Inflammatory macrophage (primary cell): Measurements from ENCODE around the gene ZNF391.
"Not testable (repeated sequence)": the region's sequence is repeated elsewhere in the genome, so short reads cannot be mapped to it uniquely, and the experiment has no call there.

Experiments used
- DNase-seq, 2 donors: peaks; one replicate each; pipeline ENCODE4 v3.0.0-alpha.2; 2020 to 2022

Gene ZNF391

DNA sequence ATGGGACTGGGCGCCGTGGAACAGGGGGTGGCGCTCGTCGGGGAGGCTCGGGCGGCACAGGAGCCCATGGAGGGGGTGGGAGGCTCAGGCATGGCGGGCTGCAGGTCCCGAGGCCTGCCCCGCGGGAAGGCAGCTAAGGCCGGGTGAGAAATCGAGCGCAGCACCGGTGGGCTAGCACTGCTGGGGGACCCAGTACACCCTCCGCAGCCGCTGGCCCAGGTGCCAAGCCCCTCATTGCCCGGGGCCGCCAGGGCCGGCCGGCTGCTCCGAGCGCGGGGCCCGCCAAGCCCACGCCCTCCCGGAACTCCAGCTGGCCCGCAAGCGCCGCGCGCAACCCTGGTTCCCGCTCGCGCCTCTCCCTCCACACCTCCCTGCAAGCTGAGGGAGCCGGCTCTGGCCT, 36.3 kb downstream of the ZNF391 start:
- not testable (repeated sequence) for DNase-seq

DNA sequence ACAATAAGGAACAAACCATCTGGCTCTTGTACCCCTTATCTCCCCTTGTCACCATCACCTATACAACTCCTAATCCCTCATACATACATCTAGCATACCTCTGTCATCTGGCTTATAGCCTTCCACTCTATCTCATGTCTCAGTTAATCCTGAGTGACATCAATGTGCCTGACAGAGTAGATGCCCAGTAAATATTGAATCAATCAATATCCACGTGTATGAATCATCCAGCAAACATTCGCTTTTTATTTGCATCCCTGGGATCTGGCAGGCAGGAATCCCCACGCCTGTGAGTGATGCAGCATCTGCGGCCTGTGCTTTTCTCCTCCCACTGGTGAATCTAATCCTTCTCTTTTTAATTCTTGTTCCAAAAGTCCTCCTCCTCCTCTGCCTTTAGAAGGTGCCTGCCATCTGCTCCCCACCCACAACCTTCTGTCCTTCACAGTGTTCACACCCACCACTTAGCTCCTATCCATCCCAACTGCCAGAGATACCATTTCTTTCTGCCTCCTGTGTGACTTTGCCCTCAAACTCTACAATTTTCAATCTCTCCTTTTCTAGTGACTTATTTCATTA, 37.6 kb downstream of the ZNF391 start:
- DNase-seq: no peak

DNA sequence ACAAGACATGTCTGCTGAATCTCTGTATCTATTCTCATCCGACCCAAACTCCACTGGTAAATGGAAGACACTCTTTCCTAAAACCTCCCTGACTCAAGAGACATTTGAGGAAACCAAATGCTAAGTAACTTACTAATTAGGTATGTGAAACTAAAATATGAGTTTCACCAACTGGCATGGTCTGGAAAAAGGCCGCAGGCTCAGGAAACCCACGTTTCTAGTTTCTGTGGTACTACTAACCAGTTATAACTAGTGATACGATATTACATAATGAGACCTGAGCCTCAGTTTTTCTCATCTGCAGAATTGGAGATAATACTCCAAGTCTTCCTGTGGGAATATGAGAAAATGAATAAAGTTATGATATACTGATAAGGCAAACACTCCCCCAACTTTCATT, 39.9 kb downstream of the ZNF391 start:
- DNase-seq: no peak

DNA sequence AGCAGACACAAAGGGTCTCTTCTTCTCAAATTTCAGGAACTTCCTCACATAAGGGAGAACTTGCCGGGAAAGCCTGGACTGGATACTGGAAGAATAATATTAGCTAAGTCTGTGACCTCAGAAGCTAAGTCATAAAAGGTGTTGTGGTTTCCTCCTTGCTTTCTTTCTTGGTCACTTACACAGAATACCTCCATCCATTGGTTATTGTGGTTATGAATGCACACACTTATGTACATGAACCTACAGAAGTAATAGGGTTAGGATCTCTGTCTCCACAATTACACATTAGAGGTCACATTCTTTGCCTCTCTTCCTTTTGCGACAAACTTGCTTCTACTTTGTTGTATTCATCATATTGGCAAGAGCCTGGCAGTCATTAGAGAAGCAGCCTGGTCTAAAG, 40.4 kb downstream of the ZNF391 start:
- DNase-seq: no peak

DNA sequence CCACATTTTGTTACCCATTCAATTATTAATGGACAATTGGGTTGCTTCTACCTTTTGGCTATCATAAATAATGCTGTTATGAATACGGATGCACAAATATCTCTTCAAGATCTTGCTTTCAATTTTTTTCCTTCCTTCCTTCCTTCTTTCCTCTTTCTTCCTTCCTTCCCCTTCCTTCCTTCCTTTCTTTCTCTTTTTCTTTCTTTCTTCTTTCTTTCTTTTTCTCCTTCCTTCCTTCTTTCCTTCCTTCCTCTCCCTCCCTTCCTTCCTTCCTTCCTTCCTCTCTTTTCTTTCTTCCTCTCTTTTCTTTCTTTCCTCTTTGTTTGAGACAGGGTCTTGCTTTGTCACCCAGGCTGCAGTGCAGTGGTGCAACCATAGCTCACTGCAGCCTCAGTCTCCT, 45.2 kb downstream of the ZNF391 start:
- DNase-seq: no peak

DNA sequence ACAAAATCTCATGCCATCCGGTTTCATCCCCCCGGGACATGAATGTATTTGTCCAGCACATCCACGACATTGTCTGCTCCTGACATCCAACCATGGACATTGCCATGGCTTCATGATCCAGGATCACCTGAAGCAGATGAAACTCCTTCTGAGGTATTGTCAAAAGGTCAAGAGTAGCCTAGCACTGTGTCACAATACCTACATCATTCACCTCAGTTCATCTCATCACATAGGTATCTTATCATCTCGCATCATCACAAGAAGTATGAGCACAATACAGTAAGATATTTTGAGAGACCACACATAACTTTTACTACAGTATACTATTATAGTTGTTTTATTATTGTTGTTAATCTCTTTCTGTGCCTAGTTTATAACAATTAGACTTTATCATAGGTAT, 50.8 kb downstream of the ZNF391 start:
- no peak for DNase-seq

DNA sequence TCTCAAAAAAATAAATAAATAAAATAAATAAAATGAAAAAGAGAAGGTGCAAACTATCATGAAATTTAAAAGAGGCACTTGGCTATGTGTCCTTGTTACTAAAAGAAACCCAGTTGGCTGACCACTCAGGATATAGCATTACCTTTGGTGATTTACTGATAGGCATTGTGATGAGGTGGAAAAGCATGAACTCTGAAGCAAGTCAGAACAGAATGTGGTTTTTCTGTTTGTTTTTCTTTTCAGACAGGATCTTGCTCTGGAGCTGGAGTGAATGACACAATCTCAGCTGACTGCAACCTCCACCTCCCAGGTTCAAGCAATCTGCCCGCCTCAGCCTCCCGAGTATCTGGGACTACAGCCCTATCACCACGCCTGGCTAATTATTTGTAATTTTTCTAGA, 52.4 kb downstream of the ZNF391 start:
- DNase-seq: no peak

DNA sequence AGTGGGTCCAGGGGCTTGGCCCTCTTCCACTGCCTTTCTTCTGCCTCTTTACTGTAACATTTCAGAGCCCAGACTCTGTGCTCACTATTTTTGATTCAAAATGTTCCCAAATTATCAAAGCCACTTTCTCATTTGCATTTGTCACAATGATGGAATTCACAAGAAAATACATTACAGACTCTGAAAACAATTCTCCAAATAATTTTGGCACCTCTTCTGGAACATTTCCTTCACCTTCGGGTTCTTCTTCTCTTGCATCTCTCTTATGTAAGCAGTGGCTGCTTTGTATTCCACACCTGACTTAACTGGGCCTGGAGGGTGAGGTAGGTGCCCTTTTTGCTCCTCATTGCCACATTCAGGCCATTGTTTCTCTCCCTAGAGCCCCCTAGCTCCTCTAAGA, 54.4 kb downstream of the ZNF391 start:
- no peak for DNase-seq

DNA sequence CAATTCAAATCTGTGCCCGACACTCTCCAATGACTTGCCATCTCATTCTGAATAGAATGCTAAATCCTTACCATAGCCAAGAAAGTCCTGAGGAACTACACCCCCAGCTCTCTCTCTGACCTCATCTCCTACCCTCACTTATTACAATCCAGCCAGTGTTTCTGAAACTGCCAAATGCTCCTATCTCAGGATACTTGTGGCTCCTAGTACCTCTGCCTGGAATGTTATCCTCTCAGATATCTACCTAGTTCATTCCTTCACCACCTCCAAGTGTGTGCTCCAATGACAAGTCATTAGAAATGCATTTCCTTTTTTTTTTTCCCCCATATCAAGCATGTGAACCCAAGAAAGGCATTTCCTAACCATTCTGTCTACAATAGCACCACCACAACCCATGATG, 59.9 kb downstream of the ZNF391 start:
- no peak for DNase-seq

DNA sequence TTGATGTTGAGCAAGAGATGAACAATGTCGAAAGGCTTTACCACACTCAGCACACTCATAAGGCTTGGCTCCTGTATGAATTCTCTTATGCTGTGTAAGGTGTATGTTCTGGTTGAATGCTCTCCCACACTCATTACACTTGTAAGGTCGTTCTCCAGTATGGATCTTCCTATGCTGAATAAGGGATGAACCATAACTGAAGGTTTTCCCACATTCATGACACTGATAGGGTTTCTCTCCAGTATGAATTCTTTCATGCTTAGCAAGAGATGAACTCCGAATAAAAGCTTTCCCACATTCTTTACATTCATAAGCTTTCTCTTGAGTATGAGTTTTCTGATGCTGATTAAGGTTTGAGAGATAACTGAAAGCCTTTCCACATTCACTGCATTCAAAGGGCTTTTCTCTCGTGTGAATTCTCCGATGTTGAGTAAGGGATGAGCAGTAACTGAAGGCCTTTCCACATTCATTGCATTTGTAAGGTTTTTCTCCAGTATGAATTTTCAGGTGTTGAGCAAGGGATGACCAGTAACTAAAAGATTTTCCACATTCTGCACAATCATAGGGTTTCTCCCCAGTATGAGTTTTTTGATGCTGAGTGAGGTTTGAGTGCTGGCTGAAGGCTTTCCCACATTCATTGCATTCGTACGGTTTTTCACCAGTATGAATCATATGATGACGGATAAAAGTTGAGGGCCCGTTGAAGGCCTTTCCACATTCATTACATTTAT, 63.3 kb downstream of the ZNF391 start:
- no peak for DNase-seq

DNA sequence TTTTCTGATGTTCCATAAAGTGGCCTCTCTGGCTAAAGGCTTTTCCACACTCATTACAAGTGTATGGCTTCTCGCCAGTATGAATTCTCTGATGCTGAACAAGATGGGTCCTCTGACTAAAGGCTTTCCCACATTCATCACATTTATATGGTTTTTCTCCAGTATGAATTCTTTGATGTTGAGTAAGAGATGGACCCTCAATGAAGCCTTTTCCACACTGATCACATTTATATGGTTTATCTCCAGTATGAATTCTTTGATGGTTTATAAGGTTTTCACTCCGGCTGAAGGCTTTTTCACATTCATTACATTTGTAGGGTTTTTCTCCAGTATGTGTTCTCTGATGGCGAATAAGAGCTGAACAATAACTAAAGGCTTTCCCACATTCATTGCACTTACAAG, 63.9 kb downstream of the ZNF391 start:
- DNase-seq: peak in 1 of 2 donors; percentile 1
